HG03039 (cell line): Measurements from ENCODE around the gene ARHGEF26.
A peak's percentile ranks its signal among the peaks of the same experiment; 100 is the strongest.

Experiments used
- ATAC-seq: cut with Tn5 transposase; IDR thresholded peaks from one replicate; pipeline ENCODE4 v1.9.1; 2021; ENCODE audit warnings: mild to moderate bottlenecking, moderate library complexity; ENCODE audit not compliant: unreplicated experiment

ARHGEF26 gene

DNA sequence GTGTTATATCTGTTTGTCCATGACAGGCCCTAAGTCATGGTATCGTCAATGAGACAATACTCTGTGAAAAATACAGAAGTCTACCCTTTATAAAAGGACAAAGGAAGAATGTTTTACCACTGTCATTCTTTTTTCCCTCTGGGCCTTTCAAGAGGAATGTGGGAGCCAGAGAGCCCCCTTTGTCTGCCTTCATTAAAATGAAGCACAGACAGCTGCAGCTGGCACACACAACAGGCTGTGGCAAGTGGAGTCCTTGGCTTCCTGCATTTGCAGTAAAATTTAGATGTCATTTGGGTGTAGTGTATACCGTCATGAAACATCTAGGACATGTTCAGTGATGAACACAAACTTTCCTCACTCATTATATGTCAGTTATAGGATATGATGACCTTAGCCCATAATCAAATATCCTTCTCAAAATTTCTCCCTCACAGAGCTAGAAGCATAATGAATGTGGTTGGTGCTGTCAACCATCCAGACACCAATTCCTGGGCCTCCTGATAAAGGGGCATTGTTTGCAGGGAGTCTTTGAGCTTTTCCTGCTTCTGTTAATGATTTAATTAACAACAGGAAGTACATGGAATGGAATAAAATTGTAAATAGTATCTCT, 126.7 kb downstream of the ARHGEF26 start:
- no peak for ATAC-seq

DNA sequence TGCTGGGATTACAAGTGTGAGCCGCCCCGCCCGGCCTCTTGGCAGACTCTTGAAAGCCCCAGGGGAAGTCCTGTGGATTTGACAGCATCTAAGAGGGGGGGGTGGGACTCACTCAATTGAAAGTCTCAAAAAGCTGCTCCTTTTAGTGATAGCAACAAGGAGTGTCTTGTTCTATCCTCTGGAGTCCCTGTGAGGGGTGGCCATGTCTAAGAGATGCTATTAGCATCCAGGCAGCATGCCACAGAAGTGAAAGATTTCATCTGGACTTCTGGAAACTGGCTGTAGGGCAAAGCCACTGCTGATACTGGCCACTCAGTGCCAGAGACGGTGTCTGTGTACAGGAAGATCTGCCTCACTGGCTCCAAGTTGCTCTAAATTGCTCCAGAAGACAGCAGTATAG, 129.1 kb downstream of the ARHGEF26 start:
- no peak for ATAC-seq

DNA sequence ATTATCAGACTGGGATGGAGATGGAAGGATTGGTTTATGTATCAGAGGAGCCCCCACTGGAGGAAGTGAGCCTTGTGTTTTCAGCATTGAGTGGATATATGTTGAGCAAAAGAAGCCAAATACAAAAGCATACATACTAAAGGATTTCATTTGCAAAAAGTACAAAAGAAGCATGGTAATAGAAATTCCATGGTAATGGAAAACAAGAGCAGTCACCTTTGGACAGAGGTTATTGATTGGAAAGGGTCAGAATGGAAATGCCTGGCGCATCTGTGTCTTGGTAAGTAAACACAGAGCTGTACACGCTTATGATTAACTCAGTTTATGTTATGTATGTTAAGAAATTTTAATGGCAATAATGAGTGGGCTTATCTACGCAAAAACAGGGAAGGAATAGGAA, 130.4 kb downstream of the ARHGEF26 start:
- no peak for ATAC-seq

DNA sequence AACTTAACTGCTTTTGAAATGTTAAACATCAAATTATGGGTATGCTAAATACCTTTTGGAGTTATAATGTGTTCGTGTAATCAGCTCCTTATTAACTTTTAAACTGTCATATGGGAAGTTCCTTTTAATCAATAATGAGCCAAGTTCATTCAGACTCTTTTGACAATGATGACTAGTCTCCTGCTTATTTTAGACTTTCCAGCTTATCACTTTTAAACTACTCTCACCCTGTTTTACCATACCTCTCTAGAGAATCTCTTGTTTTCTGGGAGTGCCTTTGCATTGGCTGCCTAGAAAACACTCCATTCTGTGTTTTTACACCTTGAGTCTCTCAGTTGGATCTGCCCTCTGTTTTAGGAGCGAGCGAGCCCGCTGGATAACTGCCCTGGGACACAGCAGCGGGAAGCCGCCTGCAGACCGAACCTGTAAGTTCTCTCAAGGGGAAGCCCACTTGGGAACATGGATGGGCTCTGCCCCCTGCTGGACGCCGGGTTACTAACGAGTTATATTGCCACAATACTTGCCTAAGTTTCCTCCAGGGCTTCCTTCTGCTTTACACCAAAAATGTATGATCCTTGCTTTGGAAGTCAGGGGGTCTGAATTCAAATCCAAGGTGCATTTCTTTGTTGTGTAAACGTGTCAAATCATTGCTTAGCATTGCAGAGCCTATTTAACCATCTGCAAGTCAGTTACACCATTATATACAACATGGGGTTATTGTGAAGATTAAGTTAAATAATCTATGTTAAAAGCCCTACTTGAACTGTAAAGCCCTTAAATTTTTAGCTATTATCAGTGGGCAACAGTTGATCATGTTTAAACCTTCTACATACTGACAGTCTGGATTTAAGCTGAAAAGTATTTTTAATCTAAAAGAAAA, 131.8 kb downstream of the ARHGEF26 start:
- peak; percentile 94 for ATAC-seq

DNA sequence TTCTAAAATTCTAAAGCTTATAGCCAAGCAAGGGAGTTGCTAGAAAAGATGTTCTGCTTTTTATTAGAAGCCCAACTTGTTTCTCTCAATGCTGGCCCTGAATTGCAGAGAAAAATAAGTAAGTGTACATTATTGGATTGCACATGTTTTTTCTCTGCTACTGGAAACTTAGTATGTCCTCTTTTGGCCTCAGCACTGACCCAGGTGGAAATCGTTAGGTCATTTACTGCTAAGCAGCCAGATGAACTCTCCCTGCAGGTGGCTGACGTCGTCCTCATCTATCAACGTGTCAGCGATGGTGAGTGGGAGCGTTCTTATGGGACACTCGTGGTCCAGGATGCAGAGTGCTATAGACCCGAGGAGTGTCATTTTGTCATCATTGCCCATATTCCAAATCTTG, 133.3 kb downstream of the ARHGEF26 start:
- ATAC-seq: no peak

DNA sequence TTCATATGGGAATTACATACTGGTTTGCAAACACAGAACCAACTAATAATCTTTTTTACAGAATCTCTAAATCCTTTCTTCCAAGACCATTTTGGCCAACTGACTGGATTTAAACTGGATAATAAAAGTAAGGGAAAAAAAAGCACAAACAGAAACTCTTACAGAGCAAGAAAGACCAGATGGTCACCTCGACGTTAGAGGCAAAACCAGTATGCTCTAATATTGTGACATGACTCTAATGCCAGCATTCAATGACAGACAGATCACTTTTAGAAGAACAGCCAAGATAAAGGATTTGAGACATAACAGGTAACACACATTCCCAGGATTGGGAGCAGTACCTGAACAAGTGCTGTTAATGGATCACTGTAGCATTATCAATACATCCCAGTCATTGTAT, 152.2 kb downstream of the ARHGEF26 start:
- ATAC-seq: no peak

DNA sequence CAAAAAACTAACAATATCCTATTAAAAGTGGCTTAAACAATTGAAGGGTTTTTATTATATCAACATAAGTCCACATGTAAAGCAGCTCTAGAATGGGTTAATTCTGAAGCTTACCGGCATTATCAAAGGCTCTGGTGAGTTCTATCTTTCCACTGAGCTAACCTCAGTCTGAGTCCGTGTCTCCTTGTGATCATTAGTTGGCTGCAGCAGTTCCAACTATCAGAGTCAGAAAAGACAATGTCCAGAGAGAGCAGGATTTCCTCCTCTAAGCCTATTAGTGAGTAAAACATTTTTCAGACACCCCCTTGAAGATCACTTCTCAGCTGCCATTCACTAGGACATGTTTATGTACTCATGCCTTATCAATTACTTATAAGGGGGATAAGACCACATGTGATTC, 153.2 kb downstream of the ARHGEF26 start:
- ATAC-seq: no peak

DNA sequence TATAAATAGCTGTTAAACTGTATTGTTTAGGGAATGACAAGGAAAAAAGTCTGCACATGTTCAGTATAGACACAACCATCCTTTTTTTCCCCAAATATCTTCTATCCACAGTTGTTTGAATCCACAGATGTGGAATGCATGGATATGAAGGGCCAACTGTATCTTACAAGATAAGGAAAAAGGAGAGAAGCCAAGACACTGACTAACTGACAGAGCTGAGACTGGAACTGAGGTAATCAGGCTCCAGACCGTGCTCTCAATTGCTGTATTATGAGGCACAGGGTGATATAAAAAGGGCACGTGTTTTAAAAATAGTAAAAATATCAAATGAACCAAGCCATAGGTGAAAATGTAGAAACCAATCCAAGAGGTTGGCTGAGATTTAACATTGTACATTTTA, 154.1 kb downstream of the ARHGEF26 start:
- no peak for ATAC-seq

DNA sequence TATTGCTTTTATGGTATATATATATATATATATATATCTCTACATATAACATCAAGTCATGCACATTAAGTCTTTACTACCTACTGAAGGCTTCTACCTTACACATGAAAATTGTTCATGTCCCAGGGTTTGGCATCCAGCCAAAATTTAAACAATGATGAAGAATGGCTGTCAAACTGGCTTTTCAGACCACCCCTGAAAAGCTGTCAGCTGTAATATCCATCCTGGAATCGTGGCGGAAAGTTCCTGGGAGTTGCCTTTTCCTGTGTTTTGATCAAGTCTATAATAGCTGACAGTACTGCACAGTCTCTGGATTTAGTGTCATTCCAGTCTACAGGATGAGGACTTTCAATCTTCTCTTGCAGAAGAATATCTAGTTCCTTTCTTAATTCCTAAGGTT, 154.8 kb downstream of the ARHGEF26 start:
- ATAC-seq: no peak

DNA sequence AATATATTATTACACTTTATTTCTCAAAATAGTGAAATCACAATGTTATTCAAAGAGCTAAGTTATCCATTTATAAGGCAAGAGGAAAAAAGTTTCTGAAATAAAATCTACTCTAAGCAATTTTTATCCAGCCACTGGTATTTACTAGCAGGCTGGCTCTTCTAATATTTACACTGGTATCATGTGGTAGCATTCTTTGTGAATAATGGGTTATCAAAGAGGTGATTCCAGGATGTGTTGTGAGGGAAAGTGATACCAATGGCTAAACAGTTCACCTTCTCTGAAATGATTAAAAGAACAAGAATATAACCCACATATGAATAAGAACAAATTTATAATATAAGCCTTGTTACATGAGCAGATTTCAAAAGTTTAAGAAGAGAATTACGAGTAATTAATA, 159.0 kb downstream of the ARHGEF26 start:
- no peak for ATAC-seq

DNA sequence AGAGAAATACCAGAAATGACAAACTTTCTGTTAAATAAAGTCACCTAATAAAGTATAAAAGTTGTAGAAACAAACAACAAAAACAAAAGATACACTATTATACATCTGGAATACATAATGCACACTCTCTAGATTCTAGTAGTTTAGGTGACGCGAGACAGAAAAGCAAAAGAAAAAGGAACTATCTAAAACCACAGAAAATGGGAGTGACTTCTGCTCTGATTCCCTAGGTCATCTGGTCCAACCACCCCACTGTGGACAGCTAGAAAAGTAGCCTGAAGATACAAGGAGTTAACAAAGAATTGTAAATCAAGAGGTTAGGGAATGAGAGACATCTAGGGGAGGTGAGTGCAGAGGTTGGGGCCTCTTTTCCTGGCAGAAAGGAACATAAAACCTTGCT, 164.0 kb downstream of the ARHGEF26 start:
- ATAC-seq: no peak

DNA sequence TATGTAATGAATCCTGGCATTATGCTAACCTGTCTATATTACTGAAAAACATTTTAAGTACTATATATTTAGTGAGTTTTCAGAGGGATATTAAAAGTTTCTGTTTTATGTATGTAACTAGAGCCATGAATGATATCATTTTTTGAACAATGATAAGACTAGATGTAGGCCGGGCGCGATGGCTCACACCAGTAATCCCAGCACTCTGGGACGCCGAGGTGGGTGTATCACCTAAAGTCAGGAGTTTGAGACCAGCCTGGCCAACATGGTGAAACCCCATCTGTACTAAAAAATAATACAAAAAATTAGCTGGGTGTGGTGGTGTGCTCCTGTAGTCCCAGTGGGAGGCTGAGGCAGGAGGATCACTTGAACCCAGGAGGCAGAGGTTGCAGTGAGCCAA, 169.0 kb downstream of the ARHGEF26 start:
- ATAC-seq: no peak

DNA sequence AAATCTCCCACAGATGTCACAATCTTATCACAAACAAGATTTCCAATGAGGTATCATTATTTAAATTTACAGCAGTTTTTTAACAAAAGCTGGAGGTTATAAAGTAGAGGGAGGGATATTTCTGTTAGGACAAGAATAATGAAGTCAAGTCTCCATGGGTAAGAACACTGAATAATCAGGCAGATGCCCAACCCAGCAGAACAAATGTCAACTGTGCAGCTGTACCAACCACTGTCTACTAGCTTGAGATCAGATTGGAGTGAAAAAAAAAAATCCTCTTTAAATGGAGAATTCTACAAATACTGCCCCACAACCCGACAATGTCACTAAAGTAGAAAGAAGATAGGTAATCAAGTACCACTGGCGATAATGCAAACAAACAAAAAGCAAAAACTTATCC, 172.8 kb downstream of the ARHGEF26 start:
- ATAC-seq: no peak

DNA sequence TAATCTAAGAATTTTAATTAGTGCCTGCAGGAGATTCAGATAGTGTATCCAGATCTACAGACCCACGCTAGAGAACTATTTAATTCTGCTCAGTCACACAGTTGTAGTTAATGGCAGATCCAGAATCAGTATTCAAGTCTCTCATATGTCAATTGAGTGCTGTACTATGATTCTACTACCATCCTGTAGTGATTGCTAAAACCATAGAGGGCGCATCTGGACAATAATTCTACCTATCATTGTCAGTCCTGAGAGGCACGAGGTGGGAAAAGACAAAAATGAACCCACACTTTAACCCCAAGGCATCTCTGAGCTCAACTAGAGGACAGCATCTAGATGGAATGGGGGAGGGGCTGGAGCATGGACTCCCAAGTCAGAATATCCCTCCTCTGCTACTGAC, 180.4 kb downstream of the ARHGEF26 start:
- no peak for ATAC-seq

DNA sequence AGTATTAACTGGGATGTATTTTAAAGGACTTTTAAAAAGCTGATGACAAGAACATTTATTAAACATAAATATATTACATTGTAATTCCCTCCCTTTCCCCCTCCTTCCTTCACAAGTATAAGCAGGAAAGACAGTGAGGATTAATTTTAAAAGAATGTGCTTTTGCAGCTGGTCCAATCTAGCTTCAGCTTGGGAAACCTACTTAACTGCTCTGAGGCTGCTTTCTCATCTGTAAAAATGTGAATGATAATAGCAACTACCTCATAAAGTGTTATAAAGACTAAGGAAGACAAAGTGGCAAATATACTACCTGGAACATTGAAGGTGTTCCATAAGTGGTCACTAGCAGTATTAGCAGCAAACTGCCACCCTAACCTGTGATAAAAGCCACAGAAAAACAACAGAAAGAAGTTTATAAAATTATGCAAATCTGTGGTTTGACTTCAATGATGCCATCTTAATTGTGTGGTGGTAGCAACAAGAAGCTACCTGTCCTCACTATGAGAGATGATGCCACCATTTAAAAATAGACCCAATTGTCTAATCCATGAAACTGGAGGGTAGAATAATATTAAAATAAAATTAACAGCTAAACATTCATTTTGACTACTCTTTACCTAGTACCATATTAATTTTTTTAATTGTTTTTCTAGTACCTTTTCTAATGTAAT, 183.1 kb downstream of the ARHGEF26 start:
- no peak for ATAC-seq

DNA sequence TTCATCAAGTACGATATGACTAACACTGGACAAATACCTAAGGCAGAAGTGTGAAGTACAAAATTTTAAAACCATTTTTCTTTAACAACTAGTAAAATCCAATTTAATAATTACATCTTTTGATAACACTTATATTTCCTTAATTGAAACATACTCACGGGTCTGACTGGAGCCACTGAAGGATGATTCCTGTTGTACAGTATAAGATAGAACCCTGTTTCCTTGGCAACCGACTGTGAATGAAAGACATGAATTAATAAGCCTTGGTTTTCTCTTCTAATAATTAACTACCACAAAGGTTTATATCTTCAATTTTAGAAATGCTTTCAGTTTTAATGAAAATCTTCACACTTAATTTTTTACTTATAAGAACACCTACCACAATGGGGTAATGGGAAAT, 183.7 kb downstream of the ARHGEF26 start:
- ATAC-seq: no peak

DNA sequence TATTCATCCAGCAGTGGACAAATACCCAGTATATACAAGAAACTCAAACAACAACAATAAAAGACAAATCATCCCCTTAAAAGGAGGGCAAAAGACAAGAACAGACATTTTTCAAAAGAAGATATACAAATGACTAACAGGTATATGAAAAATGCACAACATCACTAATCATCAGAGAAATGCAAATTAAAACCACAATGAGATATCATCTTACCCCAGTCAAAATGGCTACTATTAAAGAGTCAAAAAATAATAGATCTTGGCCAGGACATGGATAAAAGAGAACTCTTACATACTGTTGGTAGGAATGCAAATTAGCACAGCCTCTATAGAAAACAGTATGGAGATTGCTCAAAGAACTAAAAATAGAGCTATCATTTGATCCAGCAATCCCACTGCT, 186.2 kb downstream of the ARHGEF26 start:
- ATAC-seq: no peak
